ENCODE measurements around the gene SNX25.
"Not testable (repeated sequence)": the region's sequence is repeated elsewhere in the genome, so short reads cannot be mapped to it uniquely, and the experiment has no call there.

Gene SNX25

DNA sequence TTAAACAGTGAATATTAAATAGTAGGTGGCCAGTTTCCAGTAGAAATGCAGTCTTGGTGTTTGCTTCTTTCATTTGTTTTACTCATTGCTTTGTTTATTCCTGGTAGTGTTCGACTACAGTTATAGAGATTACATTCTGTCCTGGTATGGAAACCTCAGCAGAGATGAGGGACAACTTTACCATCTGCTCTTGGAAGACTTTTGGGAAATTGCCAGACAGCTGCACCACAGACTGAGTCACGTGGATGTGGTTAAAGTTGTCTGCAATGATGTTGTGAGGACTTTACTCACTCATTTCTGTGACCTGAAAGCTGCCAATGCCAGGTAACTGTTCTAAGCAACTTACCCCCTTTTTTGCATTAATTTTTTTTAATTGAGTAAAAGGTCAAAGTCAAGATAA is 49.3 kb downstream of the SNX25 start:
- in situ Hi-C loops (cut with MboI; ENCODE audit: low sequenced_read_pairs), result not testable (repeated sequence)

DNA sequence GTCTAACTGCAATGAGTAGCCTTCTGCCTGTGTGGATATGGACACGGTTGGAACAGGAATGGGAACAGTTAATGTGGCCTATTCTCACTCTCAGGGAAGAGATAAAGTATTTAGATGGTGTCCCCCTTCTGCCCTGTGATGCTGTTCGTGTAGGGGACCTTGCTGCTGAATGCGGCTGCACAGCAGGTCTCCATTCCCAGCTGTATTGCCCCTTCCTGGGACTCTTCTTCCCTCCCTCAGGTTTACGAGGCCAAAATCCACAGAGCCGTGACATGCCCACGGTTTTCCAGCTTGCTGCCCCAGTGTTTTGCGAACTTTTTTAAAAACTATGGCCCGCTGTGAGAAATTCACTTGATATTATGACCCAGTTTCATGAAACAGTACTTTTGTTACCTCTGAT is 50.3 kb downstream of the SNX25 start:
- in situ Hi-C loops (cut with MboI; ENCODE audit: low sequenced_read_pairs), result no loop called here

DNA sequence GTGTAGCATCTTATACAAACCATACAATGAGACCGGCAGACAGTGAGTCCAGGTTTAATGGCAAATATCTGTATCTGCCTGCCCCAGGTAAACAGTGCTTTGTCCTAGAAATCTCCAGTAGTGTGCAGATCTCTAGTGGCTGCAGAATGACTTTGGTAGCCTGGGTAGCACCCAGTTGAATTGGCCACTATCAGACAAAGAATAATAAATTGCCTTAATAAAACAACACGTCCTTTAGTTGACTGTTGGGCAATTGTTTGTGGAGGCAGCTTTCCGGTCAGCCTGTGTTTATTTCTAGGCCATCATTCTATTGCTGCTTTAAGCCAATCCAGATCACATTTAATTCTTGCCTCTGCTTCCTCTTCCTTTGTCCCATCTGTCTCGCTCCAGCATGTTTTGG is 52.5 kb downstream of the SNX25 start:
- in situ Hi-C loops (cut with MboI; ENCODE audit: low sequenced_read_pairs), result no loop called here

DNA sequence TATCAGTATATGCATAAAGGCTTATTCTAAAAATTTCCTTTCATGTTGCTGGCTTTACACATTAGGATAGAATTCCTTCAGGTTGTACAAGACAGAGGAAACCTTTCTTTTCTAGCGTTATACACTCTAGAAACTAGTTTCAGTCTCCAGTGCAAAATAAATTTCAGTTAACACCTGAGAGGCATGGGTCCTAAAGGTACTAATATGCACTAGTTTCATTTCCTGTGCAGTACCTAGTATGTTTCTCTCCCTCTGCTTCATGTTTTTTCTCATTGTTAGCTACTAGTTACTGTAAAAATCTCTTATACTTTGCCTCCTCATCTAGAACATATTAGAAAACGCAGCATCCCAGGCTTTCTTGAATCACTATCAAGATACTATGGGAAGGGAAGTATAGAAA is 54.0 kb downstream of the SNX25 start:
- in situ Hi-C loops (cut with MboI; ENCODE audit: low sequenced_read_pairs), result no loop called here

DNA sequence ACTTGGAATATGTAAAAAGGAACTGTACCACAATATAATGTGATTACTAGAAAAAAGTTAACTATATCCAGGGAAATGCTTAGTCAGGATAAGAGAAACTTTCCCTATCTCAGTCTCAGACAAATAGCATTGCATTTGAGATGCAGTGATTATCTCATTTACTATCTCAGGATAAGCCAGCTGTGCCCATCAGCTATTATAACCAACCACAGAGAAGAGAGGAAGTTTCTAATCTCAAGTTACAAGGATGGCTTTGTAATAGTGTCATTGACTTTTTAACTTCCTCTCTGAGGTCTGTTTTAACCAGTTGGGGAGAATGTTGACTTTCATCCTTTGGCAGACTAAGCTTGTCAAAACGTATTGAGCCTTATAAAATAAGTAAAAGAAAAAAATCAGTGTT is 56.5 kb downstream of the SNX25 start:
- in situ Hi-C loops (cut with MboI; ENCODE audit: low sequenced_read_pairs), result no loop called here

DNA sequence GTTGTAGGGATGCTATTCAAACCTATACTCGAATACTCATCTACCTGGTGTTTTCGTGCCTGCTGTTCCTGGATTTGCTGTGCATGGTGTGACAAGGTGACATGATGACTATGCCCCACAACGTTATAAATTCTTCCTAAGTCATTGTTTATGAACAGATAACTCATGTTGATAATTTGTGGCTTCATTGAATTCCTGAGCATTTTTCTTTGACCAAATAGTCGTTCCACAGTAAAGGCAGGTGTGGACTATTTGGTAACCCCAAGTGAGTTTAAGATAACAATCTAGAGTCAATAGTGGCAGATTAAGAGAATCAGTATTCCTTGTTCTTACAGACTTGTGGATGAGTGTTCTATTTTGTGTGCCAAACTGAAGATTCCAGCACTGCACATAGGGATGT is 59.9 kb downstream of the SNX25 start:
- in situ Hi-C loops (cut with MboI; ENCODE audit: low sequenced_read_pairs), result no loop called here

DNA sequence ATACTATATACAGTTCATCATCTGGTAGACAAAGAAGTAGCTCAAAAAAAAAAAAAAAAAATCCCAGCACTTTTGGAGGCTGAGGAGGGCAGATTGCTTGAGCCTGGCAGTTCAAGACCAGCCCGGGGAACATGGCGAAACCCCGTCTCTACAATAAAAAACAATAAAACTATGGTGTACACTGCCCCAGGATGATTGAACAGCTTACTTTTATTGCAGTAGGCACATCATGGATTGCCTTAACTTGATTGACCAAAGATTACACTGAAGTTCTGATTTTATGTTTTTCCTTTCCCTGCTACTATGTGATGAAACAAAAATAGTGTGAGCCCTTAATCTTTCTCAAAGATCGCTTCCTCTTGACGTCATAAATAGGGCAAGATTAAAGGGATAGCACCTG is 60.6 kb downstream of the SNX25 start:
- in situ Hi-C loops (cut with MboI; ENCODE audit: low sequenced_read_pairs), result no loop called here

DNA sequence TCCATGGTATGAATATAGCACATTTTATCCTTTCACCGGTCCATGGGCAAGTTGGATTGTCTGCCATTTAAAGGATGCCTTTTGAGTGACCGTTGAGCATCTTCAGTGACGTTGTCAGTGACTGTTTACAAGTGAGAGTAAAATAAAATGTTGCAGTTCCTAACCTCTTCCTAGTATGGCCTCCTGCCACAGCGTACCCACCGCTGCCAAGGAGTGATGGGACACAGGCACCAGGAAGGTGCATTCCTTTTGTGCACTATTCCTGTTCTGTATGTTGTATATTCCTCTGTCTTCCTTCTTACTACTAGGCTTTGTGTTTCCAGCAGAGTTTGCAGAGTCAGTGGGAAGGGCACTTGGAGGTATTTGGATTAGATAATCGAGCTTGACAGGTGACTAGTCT is 61.5 kb downstream of the SNX25 start:
- in situ Hi-C loops (cut with MboI; ENCODE audit: low sequenced_read_pairs), result no loop called here

DNA sequence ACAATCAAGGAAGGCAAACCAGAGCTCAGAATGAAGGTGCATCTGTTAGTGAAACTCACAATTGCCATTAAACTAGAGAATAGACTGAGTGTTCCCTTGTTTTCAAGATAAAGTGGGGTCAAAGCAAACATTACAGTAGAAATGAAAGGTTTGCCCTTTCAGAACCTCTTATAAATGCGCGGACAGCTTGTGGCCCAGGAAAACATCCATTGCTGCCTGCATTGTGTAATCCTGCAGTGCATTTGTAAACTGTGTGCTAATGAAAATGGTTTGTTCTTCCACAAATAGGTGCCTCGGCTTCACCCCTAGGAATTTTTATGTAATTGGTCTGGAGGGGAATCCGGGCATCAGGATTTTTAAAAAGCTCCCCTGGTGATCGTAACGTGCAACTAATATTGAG is 62.8 kb downstream of the SNX25 start:
- in situ Hi-C loops (cut with MboI; ENCODE audit: low sequenced_read_pairs), result no loop called here

DNA sequence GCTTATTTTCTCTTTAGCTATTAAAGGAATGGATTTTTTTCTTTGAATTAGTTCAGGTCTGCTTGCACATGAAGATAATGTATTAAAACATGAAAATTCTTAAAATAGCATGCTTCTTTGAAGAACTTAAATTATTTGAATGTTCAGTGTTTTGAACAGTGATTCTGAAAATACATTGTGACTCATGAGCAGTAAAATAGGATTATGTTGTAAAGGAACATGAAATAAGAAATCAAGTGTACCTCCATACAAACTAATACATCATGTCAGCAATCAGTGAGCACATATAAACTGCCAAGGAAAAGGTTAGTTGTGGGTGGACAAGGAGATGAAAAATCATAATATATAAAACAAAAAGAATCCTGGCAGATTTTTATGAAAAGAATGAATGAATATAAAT is 66.1 kb downstream of the SNX25 start:
- in situ Hi-C loops (cut with MboI; ENCODE audit: low sequenced_read_pairs), result no loop called here

DNA sequence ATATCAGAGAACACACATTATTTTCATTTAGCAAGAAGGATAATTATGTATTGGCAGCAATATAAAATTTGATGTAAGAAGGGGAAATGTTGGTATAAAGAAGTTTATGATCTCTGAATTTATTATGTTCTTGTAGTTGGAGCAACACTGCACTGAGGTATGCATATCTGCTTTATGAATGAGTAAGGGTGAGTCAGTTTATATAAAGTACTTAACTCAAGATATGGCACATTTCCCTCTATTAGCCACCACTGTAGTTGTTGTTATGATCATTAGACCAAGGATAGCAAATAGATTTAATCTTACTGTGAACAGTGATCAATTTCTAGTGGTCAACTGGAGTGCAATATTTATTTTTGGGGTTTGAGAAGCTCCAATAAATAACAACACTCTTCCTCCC is 66.6 kb downstream of the SNX25 start:
- in situ Hi-C loops (cut with MboI; ENCODE audit: low sequenced_read_pairs), result no loop called here

DNA sequence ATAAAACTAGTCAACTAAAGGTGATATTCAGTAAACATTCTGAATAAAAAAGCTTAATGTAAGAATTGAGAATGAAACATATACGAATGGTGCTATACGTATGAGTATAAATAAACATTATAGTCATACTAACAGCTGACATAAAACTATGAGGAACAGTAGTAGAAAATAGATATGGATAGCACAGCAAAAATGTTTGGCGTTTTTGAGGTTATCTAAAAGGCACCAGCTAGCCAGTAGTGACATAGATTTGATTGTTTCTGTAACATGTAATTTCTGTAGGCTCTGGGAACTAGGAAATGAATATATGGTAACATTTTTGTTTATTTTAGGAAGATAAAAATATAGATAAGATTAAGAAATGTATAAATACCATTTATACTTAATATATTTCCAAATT is 69.3 kb downstream of the SNX25 start:
- in situ Hi-C loops (cut with MboI; ENCODE audit: low sequenced_read_pairs), result no loop called here

DNA sequence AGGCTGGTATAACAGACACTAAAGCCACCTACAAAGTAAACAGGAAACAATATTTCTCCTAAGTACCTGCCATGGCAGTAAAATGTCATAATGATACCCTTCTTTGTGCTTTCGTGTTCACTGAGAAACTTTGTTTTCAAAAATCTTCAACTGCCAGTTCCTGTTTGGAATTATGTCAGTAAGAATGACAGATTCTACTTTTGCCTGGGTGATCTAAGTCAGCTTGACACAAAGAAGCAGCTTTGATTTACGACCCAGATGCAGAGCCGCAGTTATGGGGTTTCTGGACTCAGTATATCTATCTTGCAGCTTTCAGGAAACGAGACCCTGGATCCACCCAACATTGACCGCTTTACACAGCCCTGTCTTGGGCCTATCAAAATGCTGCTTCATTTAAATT is 71.2 kb downstream of the SNX25 start:
- in situ Hi-C loops (cut with MboI; ENCODE audit: low sequenced_read_pairs), result no loop called here

DNA sequence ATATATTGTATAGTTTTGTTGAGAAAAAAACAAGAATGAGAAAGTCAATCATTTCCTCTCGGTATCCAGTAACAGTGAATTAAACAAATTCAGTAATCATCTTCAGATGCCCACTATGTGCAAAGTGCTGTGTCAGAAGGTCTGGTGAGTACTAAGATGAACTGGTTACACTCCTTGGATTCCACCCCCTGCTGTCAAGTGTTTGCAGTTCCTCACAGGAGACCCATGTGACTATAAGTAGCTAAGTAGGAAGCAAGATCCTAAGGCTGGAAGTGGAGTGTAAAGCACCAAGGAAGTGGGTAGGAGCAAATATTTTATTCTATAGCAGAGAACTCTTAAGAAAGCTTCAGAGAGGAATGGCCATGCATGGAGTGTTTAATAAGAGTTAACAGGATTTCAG is 73.6 kb downstream of the SNX25 start:
- in situ Hi-C loops (cut with MboI; ENCODE audit: low sequenced_read_pairs), result no loop called here

DNA sequence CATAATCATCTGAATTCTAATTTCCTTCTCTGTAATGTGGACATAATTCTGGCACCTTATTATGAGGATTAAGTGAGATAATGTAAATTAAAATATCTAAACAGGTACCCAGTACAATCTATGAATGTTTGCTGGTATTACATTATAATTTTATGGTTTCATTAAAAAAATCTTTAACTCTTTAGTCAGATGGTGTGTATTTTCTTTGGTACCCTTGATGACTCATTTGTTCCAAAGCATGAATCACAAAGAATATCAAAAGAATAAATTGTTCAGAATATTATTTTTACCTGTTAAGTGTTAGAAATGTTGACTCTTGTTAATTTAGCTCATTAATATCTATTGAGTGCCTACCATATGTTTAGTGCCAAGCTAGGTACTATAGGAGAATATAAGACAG is 74.3 kb downstream of the SNX25 start:
- in situ Hi-C loops (cut with MboI; ENCODE audit: low sequenced_read_pairs), result no loop called here

DNA sequence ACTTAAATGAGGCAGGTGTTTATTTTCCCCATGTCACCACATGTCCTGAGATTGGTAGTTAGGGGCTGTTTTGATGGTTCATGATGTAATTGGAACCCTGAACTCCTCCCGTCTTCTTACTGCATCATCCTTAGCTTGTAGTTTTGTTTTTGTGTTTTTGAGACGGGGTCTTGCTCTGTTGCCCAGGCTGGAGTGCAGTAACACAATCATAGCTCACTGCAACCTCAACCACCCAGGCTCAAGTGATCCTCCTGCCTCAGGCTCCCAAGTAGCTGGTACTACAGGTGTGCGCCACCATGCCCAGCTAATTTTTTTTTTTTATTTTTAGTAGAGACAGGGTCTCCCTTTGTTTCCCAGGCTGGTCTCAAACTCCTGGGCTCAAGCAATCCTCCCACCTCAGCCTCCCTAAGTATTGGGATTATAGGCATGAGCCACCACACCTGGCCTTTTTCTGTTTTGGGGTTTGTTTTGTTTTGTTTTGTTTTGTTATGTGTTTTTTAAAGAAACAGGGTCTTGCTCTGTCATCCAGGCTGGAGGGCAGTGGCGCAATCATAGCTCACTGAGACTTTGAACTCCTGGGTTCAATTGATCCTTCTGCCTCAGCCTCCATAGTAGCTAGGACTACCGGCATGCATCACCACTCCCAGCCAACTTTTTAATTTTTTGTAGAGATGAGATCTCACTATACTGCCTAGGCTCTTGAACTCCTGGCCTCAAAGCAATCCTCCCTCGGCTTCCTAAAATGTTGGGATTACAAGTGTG is 76.4 kb downstream of the SNX25 start:
- in situ Hi-C loops (cut with MboI; ENCODE audit: low sequenced_read_pairs), result no loop called here

DNA sequence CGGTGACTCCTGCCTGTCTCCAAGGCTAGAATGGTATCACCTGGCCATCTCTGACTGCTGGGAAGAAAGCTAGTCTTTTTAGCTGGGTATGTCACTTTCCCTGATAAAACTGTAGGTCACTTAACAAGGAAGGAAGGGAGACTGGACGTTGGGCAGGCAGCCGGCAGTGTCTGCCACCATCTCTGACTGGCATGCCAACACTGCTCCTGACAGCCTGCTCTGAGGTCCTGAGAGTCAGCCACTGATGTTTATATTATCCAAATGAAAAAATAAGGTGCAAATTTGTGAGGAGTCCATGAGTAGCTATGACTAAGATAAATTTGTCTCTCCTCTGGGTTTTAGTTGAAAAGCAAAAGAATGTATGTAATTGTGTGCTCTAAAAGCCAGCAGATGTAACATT is 77.2 kb downstream of the SNX25 start:
- in situ Hi-C loops (cut with MboI; ENCODE audit: low sequenced_read_pairs), result no loop called here

DNA sequence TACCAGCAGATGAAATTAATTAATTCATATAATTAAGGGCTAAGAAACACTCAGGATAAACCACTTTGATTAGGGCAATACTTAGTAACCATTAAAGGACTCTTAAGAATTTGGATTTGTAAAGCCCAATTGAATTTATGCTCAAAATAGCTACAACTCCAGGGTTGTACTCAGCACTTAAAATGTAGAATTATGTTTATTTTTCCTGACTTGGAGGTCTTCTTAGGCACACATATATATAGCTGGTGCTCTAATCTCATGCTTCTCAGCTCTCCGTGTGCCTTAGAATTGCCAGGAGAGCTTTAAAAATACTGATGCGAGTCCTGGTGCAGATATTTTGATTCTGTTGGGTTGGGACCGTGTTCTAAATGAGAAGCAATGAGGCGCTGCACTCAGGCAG is 77.6 kb downstream of the SNX25 start:
- in situ Hi-C loops (cut with MboI; ENCODE audit: low sequenced_read_pairs), result no loop called here

DNA sequence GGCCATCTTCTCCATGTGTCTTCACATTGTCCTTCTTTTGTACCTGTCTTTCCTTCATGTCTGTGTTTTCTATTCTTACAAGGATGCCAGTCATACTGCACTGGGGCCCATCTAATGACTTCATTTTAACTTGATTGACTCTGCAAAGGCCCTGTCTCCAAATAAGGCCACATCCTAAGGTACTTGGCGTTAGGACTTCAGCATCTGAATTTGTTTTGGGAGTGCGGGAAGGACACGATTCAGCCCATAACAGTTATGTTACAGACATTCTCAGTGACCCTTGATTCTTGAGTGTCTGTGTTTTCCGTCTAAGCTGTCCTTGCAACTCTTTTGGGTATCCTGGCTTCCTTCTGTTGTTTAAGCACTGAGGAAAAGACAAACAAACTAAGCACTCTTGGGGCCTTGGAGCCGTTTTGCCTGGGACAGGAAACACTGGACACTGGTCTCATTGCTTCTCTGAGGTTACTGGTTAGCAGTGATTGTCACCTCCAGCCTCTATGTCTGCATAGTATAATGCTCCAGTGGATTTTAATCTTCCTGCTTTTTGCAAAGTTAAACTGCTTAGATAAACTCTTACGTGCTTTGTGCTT is 80.7 kb downstream of the SNX25 start:
- in situ Hi-C loops (cut with MboI; ENCODE audit: low sequenced_read_pairs), result no loop called here

DNA sequence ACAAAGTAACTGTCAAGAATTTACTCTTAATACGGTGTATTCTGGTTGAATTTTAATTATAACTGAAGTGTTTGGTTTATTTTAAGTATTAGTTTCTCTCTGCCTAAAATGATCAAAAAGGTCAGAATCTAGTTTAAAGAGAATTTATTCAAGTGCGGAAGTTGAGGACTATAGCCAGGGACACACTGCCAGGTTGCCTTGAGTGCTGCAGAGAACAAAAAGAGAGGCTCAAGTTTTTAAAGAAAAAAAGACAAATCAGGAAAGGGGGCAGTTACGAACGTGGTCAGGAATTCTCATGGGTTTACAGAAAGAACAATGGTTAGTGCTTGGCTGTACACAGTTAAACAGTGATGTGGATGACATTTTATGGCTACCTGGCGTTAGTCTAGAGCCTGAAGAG is 81.3 kb downstream of the SNX25 start:
- in situ Hi-C loops (cut with MboI; ENCODE audit: low sequenced_read_pairs), result no loop called here

DNA sequence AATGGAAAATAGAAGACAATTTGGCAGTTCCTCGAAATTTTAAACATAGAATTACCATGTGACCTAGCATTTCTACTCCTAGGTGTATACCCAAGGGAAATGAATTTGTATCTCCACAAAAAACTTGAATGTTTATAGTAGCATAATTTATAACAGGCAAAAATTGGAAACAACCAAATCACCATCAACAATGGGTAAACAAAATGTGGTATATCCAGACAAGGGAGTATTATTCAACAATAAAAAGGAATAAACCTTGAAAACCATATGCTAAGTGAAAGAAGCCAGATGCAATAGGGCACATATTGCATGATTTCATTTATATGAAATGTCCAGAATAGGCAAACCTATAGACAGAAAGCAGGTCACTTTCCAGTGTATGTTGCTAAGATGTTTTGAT is 83.8 kb downstream of the SNX25 start:
- in situ Hi-C loops (cut with MboI; ENCODE audit: low sequenced_read_pairs), result no loop called here

DNA sequence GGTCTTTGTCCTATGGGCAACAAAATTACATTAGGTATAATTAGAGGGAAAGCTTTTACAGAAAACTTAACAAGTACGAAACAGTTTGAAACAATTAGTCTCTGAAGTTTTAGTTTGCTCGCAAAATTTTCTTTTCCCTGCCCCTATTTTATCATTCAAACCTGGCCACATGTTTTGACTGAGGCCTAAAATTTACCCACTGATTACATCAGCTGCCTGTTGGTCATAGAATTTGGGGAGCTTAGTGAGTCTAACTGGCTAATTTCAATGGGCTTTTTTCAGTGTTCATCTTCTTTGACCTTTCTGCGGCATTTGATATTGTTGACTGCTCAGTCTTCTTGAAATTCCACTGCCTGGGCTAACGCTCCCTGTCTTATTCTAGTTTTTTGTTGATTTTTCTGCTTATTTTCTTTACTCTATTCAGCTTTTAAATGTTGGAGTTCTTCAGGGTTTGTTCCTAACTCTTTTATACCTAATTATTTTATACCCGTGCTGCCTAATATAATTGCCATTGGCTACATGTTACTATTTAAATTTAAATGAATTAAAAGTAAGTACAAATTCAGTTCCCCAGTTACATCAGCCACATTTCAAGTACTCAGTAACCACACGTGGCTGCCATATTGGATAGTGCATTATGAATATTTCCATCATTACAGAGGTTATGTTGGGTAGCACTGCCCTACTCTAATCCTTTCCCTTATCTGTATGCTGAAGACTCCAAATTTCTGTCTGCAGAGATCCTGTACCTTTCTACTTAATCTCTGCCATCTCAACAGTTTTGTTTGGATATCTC is 87.5 kb downstream of the SNX25 start:
- in situ Hi-C loops (cut with MboI; ENCODE audit: low sequenced_read_pairs), result no loop called here
